HG02759 (cell line): ENCODE results near the gene TMCC1.
"Not testable (repeated sequence)": the region's sequence is repeated elsewhere in the genome, so short reads cannot be mapped to it uniquely, and the experiment has no call there.

Experiments used
- ATAC-seq: cut with Tn5 transposase; IDR thresholded peaks from one replicate; pipeline ENCODE4 v1.9.1; 2021; ENCODE audit warnings: mild to moderate bottlenecking, moderate library complexity; ENCODE audit not compliant: unreplicated experiment

The TMCC1 gene

DNA sequence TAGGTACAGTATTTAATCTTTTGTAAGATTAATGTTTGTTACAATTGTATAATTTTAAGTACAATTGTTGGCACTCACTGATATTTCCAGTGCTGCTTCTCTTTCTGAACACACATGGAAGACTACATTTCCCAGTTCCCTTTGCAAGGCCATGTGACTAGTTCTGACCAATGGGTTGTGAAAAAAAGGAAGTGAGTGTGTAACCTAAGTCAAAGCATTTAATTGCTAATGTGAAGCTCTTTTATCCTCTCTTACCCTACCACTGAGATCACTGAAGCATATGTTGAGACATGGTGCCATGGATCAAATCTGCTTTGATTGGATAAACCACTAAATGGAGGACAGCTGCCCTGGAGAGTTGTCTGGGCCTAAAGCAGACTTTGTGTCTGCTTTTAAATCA is 203.1 kb downstream of the TMCC1 start:
- ATAC-seq, result peak; percentile 68

DNA sequence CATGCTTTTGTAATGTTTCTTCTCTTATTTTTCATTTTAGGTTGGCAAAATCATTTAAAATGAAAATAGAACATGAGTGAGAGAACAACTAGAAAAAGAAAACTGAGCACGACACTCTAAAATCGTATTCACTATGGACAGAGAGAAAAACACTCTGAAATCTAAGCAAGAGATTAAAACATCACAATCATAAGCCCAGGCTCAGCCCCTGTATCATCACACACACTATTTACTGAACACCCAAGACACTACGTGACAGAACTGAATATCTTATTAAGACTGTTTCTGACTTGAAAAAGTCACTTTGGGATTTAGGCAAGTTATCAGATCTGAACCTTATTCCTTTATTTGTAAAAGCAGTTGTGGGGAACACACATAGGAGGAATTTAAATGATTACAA is 204.5 kb downstream of the TMCC1 start:
- ATAC-seq, result no peak

DNA sequence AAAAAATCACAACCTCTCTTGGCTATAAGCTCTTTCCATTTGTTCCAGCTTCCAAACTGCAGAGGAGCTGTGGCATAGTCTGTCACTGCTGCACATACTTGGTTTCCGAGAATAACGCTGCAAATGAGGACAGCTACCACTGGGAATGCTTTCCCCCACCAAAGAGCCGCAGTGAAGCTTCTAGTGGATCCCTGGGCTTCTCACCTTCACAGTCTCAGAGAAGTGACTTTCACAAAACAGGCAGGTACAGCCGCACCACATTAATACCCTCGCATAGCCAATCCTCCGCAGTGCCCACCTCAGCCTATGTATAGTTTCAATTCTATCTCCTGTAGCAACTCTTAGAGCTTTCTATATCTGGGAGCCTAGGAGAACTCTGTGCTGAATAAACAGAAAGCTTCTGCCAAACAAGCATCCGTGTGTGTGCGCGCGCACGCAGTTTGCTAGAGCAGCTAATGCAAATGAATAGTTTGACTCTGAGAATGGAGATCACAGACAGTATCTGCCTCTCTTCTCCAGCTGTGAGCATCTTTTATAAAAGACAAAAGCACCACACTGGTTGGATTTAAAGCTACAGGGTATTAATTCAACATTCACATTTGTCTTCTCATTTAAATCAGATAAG is 205.1 kb downstream of the TMCC1 start:
- ATAC-seq, result no peak

DNA sequence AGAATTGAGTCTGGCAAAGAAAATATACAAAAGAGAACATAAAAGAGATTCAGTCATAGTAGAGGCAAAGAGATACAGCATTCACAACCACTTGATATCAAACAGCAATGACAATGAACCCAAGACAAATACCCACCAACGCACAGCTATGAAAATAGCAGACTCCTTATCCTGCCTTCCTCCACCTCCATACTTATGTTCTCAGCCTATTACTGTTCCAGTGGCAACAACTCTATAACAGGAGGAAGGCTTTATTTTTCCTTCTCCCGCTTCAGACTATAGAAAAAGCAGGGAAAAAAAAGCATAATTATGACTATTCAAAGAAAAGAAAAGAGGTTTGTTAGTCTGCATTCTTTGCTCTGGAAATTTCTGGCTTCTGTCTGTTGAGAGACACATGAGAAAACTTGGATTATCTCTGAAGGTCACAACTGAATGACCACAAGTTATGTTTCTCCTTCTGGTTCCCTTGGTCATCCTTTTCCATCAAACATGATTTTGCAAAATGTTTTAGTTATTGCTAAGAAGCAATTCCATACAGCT is 205.9 kb downstream of the TMCC1 start:
- ATAC-seq, result no peak

DNA sequence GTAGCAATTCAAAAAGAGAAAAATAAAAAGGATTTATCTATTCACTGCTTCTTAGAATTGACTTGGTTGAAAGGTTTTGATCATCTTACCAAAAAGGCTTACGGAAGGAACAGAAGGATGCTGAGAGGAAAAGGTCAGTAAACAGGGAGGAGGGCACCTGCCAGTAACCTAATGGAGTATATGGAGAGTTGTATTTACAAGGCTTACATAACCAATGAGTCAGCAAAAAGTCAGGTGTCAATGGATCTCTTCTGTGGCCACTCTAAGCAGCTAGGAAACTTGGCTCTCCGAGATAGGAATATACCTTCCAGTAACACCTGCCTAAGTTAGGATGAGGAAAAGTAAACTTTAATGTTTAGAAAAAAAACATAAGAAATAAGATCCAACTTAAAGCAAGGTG is 206.6 kb downstream of the TMCC1 start:
- ATAC-seq, result no peak

DNA sequence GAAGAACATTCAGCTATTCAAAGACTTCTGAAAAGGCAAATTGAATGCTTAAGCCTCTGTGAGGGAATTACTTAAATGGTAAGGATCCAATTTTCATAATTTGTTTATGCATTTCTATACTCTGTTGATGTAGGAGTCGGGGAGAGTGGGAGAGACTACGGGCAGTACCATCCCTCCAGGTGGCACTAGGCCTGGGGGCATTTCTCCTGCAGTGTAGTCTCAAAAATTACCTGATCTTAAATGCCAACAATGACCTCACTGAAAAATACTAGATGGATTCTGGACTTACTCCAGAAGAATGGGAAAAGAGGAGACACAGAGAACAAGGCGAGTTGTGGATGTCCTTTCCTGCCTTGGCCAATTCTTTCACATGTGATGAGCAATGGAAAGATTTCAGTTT is 209.2 kb downstream of the TMCC1 start:
- no peak for ATAC-seq

DNA sequence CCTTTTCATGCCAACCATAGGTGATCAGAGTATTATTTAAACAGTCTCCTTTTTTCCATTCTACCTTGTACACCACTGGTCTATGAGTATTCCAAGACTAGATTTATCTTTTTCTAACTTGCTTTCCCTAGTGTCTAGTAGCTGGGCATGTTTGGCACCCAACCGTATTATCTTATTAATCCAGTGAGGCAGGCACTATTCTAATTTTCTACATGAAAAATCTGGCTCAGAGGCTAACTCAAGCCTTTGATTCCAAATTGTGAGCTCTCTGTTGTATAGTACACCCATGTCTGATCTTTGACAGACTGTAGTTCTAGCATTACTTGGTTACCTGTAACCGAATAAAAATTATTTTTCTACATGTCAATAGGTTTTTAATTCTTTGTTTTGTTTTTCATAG is 210.3 kb downstream of the TMCC1 start:
- ATAC-seq, result no peak

DNA sequence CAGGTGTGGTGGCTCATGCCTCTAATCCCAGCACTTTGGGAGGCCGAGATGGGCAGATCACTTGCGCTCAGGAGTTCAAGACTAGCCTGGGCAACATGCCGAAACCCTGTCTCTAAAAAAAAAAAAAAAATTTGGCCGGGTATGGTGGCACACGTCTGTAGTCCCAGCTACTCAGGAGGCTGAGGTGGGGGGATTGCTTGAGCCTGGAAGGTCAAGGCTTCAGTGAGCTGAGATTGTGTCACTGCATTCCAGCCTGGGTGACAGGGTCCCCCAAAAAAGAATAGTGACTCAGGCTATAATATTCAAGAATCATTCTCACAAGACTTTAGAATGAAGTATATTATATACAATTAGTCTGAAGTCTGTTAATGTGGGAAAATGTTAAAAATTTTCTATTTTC is 216.5 kb downstream of the TMCC1 start:
- no peak for ATAC-seq

DNA sequence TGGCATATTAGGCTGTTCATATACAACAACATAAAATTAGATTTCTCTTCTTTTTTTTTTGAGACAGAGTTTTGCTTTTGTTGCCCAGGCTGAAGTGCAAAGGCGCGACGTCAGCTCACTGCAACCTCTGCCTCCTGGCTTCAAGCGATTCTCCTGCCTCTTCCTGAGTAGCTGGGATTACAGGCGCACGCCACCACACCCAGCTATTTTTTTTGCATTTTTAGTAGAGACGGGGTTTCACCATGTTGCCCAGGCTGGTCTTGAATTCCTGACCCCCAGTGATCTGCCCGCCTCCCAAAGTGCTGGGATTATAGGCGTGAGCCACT is 218.8 kb downstream of the TMCC1 start:
- not testable (repeated sequence) for ATAC-seq

DNA sequence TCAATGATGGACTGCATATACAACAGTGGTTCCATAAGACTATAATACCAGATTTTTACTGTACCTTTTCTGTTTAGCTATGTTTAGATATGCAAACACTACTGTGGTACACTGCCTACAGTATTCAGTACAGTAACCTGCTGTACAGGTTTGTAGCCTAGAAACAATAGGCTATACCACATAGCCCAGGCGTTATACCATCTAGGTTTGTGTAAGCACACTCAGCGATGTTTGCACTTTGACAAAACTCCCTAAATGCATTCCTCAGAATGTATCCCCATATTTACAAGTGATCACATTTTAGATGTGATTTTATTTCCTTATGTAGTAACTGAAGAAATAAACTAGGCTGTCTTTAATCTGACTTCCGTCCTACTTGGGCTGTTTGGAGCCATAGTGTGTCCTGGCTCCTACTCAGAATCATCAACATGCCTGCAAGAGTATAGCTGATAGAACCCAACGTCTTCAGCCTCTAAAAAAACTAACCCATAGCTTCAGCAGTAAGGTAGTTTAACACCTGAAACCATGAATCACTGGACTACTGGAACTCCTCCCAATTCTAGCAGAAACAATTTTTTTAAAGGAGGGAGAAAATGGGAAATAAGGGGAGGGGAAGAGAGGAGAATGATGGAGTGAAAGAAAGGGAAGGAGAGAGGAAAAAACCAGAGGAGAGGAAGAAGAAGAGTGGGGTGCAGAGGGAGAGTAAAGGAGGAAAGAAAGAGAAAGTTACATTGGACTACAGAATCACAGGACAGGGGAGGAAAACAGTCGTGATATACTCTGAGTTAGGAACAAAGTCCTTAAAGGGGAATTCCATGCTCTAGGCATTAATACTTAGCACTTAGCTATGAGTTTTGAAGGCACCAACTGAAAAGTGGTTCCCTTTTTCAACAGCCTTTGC is 219.4 kb downstream of the TMCC1 start:
- ATAC-seq, result no peak

DNA sequence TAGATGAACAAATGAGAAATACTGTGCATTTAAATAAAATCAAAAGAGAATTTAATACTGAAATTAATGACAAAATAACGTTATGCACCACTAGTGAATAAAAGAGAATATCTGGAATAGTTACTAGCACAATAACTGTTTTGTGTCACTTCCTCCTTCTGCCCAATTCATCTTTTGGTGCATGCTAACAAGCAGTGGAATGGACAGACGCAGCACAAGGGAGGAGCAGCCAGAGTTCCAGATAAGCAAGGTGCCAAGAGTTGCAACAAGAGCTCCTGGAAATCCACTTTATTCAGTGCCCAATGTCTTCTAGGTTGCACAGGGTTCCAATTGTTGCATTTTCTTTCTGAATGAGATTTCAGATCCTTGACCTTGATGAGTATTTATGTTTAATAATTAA is 220.5 kb downstream of the TMCC1 start:
- ATAC-seq, result no peak

DNA sequence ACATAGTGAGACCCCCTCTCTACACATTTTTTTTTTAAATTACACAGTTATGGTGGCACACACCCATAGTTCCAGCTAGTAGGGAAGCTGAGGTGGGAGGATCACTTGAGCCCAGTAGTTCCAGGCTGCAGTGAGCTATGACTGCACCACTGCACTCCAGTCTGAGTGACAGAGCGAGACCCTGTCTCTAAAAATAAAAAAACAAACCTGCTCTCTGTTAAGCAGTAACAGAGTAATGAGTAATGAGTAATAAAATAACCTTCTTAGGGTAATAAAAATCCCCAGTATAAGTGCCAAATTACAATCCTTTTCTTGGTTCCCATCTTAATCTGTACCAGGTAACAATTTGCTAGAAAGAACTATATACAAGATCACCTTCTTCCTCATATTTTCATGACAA is 221.1 kb downstream of the TMCC1 start:
- peak; percentile 79 for ATAC-seq

DNA sequence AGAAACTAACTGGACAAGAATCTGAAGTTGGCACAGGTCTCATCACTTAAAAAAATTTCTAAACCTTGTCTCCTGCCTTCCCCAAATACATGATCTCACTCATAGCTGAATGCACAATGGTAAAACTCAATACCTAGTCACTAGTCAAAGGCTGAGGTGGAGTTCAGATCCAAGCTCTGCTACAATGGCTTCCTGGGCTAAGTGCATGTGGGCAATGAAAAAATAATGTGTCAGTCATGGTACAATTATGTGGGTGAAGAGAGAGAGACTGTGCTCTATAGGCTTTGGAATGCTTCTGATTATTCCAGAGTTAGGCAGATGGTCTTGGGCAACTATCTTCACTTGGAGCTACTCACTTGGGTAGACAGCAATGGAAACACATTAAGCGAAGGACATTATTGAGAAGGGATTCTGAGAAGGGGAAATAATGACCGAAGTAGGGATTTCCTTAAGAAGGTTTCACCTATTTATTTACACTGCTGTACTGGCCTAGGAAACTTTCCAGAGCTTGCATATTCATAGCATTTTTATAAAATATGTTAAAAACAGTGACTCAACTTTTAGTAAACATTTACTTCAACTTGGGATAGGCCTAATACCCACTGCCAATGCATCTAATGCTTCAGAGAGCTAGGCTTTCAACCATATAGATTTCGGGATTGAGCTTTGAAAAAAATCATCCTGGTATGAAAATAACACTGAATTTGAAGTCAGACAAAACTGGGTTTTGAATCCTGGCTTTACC is 228.3 kb downstream of the TMCC1 start:
- no peak for ATAC-seq

DNA sequence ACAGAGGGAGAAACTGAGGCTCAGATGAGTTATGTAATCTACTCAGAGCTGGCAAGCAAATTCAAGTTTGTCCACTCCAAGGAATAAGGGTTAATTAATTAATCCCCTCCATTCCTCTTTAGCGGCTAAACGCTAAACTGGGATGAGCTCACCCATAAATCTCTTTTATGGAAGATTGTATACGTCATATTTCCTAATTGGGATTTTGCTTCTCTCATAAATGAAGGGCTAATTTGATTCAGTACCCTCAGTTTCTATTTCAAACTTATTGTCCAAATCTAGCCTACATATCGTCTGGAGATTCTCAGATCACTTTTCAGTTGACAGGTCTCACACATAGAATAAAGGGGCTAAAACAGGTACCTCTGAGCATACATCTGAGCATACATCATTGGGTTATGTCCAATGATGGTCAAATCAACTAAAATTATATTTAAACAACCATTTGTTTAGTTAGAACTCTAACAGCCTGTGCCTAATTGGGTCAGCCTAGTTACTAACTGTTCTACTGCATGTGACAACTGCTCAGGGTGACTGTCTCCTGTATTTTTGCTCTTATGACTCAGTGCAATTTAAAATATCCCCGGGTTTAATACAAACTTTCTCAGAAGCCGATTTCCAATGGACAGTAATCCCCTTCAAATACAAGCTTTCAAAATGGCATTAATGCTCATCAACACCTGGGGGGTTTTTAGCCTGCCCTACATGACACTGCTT is 229.4 kb downstream of the TMCC1 start:
- no peak for ATAC-seq

DNA sequence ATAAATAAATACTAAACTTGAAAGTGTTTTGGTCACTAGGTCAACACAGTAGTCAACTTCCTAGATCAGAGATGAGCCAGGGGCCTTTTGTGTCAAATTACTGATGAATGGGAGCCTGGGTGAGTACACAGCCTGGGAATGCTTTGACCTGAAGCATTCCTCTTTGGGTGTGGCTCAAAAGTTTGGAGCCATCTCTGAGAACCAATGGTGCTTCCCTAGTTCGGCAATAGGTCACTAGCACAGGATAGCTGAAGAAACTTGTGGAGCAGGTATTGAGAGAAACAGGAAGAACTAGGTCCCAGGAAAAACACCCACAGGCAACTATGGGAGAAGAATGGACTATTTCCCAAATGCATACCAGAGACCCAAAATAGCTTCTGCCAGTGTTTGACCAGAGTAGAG is 230.5 kb downstream of the TMCC1 start:
- ATAC-seq, result no peak

DNA sequence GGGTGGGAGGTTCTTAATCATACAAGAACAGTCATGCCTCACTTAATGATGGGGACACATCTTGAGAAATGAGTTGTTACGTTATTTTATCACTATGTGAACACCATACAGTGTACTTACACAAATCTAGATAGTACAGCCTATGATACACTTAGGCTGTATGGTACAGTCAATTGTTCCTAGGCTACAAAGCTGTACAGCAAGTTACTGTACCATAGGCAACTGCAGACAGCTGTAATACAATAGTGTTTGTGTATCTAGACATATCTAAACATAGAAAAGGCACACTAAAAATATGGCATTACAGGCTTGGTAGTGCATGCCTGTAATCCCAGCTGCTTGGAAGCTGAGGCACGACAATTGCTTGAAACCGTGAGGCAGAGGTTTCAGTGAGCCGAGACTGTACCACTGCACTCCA is 231.3 kb downstream of the TMCC1 start:
- no peak for ATAC-seq

DNA sequence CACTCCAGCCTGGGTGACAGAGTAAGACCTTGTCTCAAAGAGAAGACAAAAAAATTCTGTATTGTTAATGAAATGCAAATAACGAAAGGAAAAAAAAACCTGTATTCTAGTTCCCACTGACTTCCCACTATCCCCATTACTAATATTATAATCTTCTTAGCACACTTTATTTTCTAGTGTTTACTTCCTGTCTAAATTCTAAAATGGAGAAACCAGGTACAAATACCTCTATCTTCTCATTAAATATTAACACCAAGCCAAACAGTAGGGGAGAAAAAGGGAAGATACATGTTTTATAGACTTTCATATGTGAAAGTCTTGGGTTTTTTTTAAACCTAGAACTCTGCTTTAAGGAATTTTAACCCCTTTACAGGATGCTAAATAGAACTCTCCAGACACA is 231.7 kb downstream of the TMCC1 start:
- no peak for ATAC-seq

DNA sequence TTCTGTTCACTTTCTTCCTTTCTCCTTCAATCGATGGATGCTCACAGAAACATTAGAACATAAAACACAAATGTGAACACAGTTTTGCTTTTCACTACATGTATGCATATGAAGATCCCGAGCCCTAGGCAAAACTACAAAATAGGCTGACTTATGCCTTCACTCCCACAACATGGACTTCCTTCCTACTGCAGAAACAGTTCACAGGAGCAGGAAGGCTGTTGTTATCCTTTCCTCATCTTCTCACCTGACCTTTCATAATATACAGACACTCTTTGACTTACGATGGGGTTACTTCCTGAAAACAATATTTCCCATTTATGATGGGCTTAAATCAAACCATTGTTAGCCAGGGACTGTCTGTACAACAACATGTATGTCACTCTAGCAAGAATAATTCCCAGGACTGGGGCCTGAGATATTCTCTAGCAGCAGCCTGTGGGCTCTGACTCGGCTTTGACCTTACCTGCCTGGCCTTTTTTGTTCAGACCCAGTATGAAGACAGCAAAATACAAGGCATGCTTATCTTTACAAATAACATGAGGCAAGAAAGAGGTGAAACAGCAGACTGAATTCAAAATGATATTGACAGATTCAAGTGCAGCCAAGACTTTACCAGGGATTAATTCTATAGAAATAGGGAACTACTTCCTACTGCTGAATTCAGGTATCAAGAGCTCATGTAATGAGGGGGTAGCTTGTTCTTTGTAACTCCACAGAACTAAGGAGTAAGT is 235.2 kb downstream of the TMCC1 start:
- no peak for ATAC-seq

DNA sequence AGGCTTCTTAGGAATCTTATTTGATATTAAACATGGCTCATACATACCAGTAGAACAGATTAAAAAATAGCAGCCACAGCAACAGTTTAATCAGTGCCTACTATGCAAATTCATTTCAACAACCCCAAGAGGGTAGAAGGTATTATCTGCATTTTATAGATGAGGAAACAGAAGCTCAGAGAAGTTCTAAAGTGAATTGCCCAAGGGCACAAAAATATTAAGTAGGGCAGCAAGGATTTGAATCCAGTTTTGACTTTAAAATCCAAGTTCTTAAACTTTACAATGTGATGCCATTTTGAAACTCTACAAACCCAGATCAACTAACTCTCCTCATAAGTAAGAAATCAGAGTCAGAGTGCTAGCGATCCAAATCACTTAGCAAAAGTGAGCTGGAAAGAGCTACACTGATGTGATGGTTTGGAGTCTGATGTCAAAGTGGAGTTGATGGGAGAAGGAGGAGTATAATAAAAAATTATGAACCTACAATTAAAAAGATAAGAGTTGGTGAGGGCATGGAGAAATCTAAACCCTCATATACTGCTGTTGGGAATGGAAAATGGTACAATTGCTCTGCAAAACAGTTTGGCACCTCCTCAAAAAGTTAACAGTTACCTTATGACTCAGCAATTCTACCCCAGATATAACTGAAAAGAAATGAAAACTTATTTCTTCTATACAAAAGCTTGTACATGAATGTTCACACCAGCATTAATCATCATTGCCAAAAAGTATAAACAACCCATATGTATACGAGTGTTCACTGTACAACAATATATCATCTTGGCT is 236.1 kb downstream of the TMCC1 start:
- no peak for ATAC-seq
